Bladder microvascular endothelial cell (primary cell): ENCODE measurements around the gene COX14. TPM values are rescaled to one million over a fixed set of nuclear protein-coding genes. Genes with fewer than 3 reads are reported as not detected.

ENCODE experiments used
- total RNA-seq: library from RNA; depleted of rRNA; stranded (reverse); fragments of >200 nt; gene quantifications from 2 replicates; pipeline ENCODE4 v1.2.3, GENCODE V29; 2014

Gene COX14
- 30.6 and 40.3 TPM in 2 replicates for total RNA-seq

GRCh38 chr12:50111693-50112455 is at the start of gene COX14:
TSS of gene COX14 (plus strand) at chr12:50112236. CDS start at chr12:50120044, 7,808 bp downstream.

DNA sequence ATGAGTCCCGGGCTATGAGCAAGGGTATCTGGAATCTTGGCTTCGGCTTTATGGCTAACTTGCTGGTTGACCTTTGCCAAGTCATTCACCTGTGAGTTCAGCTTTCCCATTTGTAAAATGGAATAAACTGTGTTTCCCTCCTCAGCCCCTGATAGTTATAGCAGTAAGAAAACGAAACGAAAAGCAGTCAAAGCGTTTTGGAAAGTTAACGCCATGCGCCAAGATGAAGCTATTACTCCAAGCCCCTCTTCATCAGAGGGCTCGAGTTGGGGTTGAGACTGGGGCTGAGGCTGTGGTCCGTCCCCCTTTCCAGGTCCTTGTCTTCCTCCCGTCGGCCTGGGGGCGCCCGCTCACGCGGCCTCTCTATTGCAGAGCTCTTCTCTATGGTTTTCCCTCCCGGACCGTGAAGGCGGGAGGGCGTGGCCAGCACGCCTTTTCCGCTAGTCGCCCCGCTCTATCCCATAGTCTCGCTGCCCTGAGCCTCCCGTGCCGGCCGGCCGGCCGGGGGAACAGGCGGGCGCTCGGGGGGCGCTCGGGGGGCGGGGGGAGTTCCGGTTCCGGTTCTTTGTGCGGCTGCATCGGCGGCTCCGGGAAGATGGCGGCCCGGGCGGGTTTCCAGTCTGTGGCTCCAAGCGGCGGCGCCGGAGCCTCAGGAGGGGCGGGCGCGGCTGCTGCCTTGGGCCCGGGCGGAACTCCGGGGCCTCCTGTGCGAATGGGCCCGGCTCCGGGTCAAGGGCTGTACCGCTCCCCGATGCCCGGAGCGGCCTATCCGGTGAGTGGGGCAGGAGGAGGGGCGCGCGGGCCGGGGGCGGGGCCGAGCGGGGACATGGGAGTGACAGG is 27.0 kb upstream of the COX14 start, which contains the start of gene SMARCD1:
Gene SMARCD1, plus strand, starts transcription at position 568 of the 840 bp plus-strand sequence. Its CDS starts 28 bp downstream, at position 596.

DNA sequence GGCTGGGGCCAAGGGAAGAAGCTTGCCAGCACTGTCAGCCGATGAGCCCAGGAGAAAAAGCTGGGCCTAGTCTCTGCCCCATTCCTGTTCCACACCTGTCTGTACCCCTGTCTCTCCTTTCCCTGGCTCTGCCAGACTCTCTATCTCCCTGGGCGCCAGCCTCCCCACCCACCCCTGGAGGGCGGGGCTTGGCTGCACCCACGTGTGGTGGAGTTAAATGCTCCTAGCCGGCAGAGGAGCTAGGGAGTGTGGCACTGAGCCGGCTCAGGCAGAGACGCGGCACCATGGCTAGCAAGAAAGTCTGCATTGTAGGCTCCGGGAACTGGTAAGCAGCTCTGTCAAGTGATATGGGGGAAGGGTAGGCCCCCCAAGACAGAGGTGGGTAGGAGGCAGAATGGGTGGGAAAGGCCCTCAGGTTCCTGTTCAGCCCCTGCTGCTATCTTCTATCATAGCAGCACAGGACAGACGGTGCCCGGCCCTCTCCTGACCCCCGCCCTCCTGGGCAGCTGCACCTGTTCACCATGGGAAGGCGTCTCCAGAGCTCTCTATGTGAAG is 8.2 kb upstream of the COX14 start, which contains the start of gene GPD1:
Gene GPD1, plus strand, starts transcription at position 242 of the 555 bp plus-strand sequence. Its CDS starts 43 bp downstream, at position 285.

GRCh38 chr12:50167049-50167828 is 55.2 kb downstream of the COX14 start, which contains the start of gene CERS5:
TSS of gene CERS5 (minus strand) at chr12:50167369. CDS start at chr12:50167297, 72 bp downstream.

Other genes with a start within 250 kb of the COX14 start
- gene FAIM2, start 208.3 kb upstream of the COX14 start, total RNA-seq: not detected in 2 replicates
- gene AQP2, start 161.5 kb upstream of the COX14 start, total RNA-seq: not detected in 2 replicates
- gene AQP5, start 150.4 kb upstream of the COX14 start, total RNA-seq: under 0.01 and 0.19 TPM in 2 replicates
- gene AQP6, start 139.3 kb upstream of the COX14 start, total RNA-seq: not detected in 2 replicates
- gene RACGAP1, start 86.7 kb upstream of the COX14 start, total RNA-seq: 27.6 and 51.6 TPM in 2 replicates
- gene ASIC1, start 54.6 kb upstream of the COX14 start, total RNA-seq: 0.13 and 0.16 TPM in 2 replicates
- 43.1 and 62.9 TPM in 2 replicates for gene SMARCD1, start 26.9 kb upstream of the COX14 start, total RNA-seq
- gene GPD1, start 8.2 kb upstream of the COX14 start, total RNA-seq: not detected in 2 replicates
- gene CERS5, start 55.1 kb downstream of the COX14 start, total RNA-seq: 35.6 and 53.9 TPM in 2 replicates
- 30.6 and 89.7 TPM in 2 replicates for gene LIMA1, start 171.3 kb downstream of the COX14 start, total RNA-seq